Panc1 (cell line): Measurements from ENCODE around the gene CHTOP. TPM values are rescaled to one million over a fixed set of nuclear protein-coding genes. Genes with fewer than 3 reads are reported as not detected.

Experiments
- ATAC-seq: fragments of 200-7000 bp; cut with Tn5 transposase; 2 replicates; pipeline ENCODE4 v1.9.1; 2020; ENCODE audit warnings: mild to moderate bottlenecking, moderate library complexity
- BruUV-seq: library from RNA; stranded (reverse); fragments of 400-500 nt; replicated peaks from 2 replicates; lab custom pipeline; 2021; lab: Mats Ljungman, UMichigan
- CTCF ChIA-PET: fragments of 300-600 bp; sonication (Branson Sonifier 250); formaldehyde crosslinking; loops from one replicate; lab custom pipeline; 2022; ENCODE audit warnings: antibody characterized with exemption; lab: Charles Lee
- POLR2A ChIA-PET: fragments of 300-600 bp; sonication (Branson Sonifier 250); formaldehyde crosslinking; loops from one replicate; lab custom pipeline; 2022; ENCODE audit warnings: antibody characterized with exemption; lab: Charles Lee
- DNase-seq: peaks from one replicate; pipeline ENCODE4 v3.0.0-alpha.2; 2010; ENCODE audit warnings: low read depth, low spot score
- H3K27ac ChIP-seq: 2 replicates; pipeline ENCODE4 v1.5.1; 2011; ENCODE audit warnings: mild to moderate bottlenecking, low read length, inconsistent platforms
- H3K27me3 ChIP-seq: fragments of 200-500 bp; sonication (Bioruptor generic); 2 replicates; pipeline ENCODE4 v1.6.0; 2014; ENCODE audit warnings: low read length, inconsistent platforms; ENCODE audit not compliant: control insufficient read depth, insufficient read depth
- H3K36me3 ChIP-seq: fragments of 200-500 bp; sonication (Bioruptor generic); 2 replicates; pipeline ENCODE4 v1.5.1; 2014; ENCODE audit warnings: inconsistent platforms, mild to moderate bottlenecking, low read length, moderate library complexity; ENCODE audit not compliant: control insufficient read depth, insufficient read depth
- H3K4me1 ChIP-seq: 2 replicates; pipeline ENCODE4 v1.5.1; 2011; ENCODE audit warnings: inconsistent platforms, mild to moderate bottlenecking, low read length, moderate library complexity; ENCODE audit not compliant: control insufficient read depth, insufficient read depth
- H3K4me3 ChIP-seq, 2 experiments: 2 replicates each; pipeline ENCODE4 v1.5.1; 2011 to 2012; ENCODE audit warnings: low read depth in 2 of 2, low read length in 2 of 2, mild to moderate bottlenecking in 2 of 2, inconsistent platforms in 1 of 2, moderate library complexity in 1 of 2
- H3K9me3 ChIP-seq: fragments of 200-500 bp; sonication (Bioruptor generic); 2 replicates; pipeline ENCODE4 v1.5.1; 2014; ENCODE audit warnings: low read depth, mild to moderate bottlenecking, inconsistent platforms, low read length, moderate library complexity; ENCODE audit not compliant: control insufficient read depth, insufficient read depth
- CTCF ChIP-seq: fragments of 450-650 bp; IDR thresholded peaks from 2 replicates; pipeline ENCODE4 v1.5.1; 2017; ENCODE audit warnings: mild to moderate bottlenecking
- POLR2AphosphoS5 ChIP-seq: IDR thresholded peaks from 2 replicates; pipeline ENCODE4 v1.6.1; 2012; ENCODE audit warnings: mild to moderate bottlenecking, low read depth, low read length, moderate library complexity
- REST ChIP-seq, 2 experiments: IDR thresholded peaks; 2 replicates each; pipeline ENCODE4 v1.6.1; 2011 to 2012; ENCODE audit warnings: low read depth in 2 of 2, control low read depth in 1 of 2, low read length in 1 of 2, mild to moderate bottlenecking in 1 of 2, moderate library complexity in 1 of 2; ENCODE audit not compliant: insufficient read depth in 1 of 2
- SIN3A ChIP-seq: IDR thresholded peaks from 2 replicates; pipeline ENCODE4 v1.6.1; 2012; ENCODE audit warnings: low read depth, mild to moderate bottlenecking, low read length, moderate library complexity, borderline replicate concordance; ENCODE audit not compliant: insufficient read depth
- TCF7L2 ChIP-seq: IDR thresholded peaks from 2 replicates; pipeline ENCODE4 v1.6.1; 2011; ENCODE audit warnings: mild to moderate bottlenecking, low read depth, low read length, inconsistent platforms
- in situ Hi-C: cut with HindIII; loops from 2 replicates; pipeline ENCODE4 v1.10.0; 2016; ENCODE audit warnings: low sequenced_read_pairs, low pct_unique_long_range_greater_than_20kb
- intact Hi-C: fragments of 100-400 bp; cut with micrococcal nuclease; formaldehyde crosslinking; loops from one replicate; pipeline ENCODE4 v1.10.0; 2022; ENCODE audit not compliant: unreplicated experiment
- total RNA-seq: library from RNA; stranded (reverse); gene quantifications from one replicate; pipeline ENCODE4 v1.2.1, GENCODE V29; 2021; ENCODE audit not compliant: unreplicated experiment

CHTOP gene
- total RNA-seq, 1 experiment from 2014 or later: 87.0 TPM

- H3K9me3 ChIP-seq: no peaks in the 10 kb centered on the region
- no peaks in the 10 kb centered on the region for H3K27me3 ChIP-seq
- BruUV-seq: no TSS peak
- CTCF ChIA-PET: no interaction called here
- H3K36me3 ChIP-seq: no peaks in the 10 kb centered on the region
- TF ChIP-seq CTCF (no peak), SIN3A (no peak), POLR2AphosphoS5 (no peak), TCF7L2 (no peak), REST (IDR thresholded peaks at IDR 0.05; ENCODE audit: insufficient read depth in 1 of 2, low read depth in 2 of 2, low read length in 1 of 2) (no peak)
- DNase-seq (no peak), ATAC-seq (no peak)
- no peak overlapping the region for H3K27ac ChIP-seq
- H3K4me3 ChIP-seq: no peak overlapping the region
- intact Hi-C loops (loop anchor here (10.0 kb wide), 1 partner anchor 77 kb away; no protein-coding TSS in a partner anchor), in situ Hi-C loops (no loop called here)
- POLR2A ChIA-PET: interaction anchor here (0.6 kb wide), 1 partner anchor 1521 kb away, joined by 3 read pairs; no protein-coding TSS in a partner anchor
- H3K4me1 ChIP-seq: no peaks in the 10 kb centered on the region
Observed at GRCh38 chr1:153651771-153652170, 17.9 kb downstream of the CHTOP start.

- DNase-seq (no peak), ATAC-seq (no peak)
- ChIA-PET CTCF (no interaction called here), POLR2A (interaction anchor here (0.5 to 1.1 kb wide), 2 partner anchors 14 to 19 kb away, joined by 3 read pairs; no protein-coding TSS in a partner anchor)
- no peaks in the 10 kb centered on the region for H3K4me1 ChIP-seq
- no peaks in the 10 kb centered on the region for H3K36me3 ChIP-seq
- no peak overlapping the region for H3K4me3 ChIP-seq
- H3K9me3 ChIP-seq: no peaks in the 10 kb centered on the region
- no peaks in the 10 kb centered on the region for H3K27me3 ChIP-seq
- intact Hi-C loops: loop anchor here (10.0 kb wide), 1 partner anchor 78 kb away; no protein-coding TSS in a partner anchor
- no peak overlapping the region for H3K27ac ChIP-seq
- TF ChIP-seq CTCF: no peak
- no peak for TF ChIP-seq SIN3A
- no peak for TF ChIP-seq POLR2AphosphoS5
- TF ChIP-seq REST (IDR thresholded peaks at IDR 0.05; ENCODE audit: insufficient read depth in 1 of 2, low read depth in 2 of 2, low read length in 1 of 2): no peak
- TF ChIP-seq TCF7L2: no peak
- BruUV-seq: no TSS peak
- in situ Hi-C loops: no loop called here
Observed at GRCh38 chr1:153652805-153653500, 19.1 kb downstream of the CHTOP start.
